ENCODE data around the gene SRRM3.
"Not testable (repeated sequence)": the region's sequence is repeated elsewhere in the genome, so short reads cannot be mapped to it uniquely, and the experiment has no call there.

DNA sequence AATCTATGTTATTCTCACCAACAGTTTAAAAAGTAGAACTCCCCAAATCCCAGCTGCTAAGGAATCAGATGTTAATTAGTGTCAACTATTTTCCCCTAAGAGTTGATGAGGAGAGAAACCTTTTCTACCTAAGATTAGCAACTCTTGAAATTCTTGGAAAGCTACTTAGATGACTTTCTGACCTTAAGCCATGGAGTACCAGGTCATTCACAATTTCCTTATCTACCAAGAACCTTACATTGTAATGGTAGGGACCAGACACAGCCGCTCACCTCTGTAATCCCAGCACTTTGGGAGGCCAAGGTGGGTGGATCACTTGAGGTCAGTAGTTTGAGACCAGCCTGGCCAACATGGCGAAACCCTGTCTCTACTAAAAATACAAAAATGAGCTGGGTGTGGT lies 133.7 kb downstream of the SRRM3 start:
- TF ChIP-seq, protein P1, sequence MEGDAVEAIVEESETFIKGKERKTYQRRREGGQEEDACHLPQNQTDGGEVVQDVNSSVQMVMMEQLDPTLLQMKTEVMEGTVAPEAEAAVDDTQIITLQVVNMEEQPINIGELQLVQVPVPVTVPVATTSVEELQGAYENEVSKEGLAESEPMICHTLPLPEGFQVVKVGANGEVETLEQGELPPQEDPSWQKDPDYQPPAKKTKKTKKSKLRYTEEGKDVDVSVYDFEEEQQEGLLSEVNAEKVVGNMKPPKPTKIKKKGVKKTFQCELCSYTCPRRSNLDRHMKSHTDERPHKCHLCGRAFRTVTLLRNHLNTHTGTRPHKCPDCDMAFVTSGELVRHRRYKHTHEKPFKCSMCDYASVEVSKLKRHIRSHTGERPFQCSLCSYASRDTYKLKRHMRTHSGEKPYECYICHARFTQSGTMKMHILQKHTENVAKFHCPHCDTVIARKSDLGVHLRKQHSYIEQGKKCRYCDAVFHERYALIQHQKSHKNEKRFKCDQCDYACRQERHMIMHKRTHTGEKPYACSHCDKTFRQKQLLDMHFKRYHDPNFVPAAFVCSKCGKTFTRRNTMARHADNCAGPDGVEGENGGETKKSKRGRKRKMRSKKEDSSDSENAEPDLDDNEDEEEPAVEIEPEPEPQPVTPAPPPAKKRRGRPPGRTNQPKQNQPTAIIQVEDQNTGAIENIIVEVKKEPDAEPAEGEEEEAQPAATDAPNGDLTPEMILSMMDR (IDR thresholded peaks at IDR 0.05): not testable (repeated sequence)
- TF ChIP-seq POLR2A (IDR thresholded peaks at IDR 0.05): not testable (repeated sequence)

Data from heart left ventricle (tissue), 13 donors.